Measurements from ENCODE around the gene USP25. TPM values are rescaled to one million over a fixed set of nuclear protein-coding genes. Genes with fewer than 3 reads are reported as not detected.

USP25 gene
- total and polyA plus RNA-seq, 2 of the 8 experiments (the other 6 are each of a cell fraction or from before 2014, with no cell fraction given) = 11.2 to 48.1 TPM

- Histone ChIP-seq H3K79me2 (ENCODE audit: control insufficient read depth in 1 of 2, insufficient read depth in 2 of 2, low read length in 2 of 2) (peaks cover 0 to 93% of the 10 kb centered on the region in 2 experiments; a peak in 2 of 4 replicates), H3K27ac (ENCODE audit: low read depth, low read length) (no peak overlapping the region)
- CTCF ChIA-PET (ENCODE audit: partially characterized antibody) = no interaction called here
- TF ChIP-seq SIRT6 (IDR thresholded peaks at IDR 0.05; ENCODE audit: low read length) (no peak), SP1 (IDR thresholded peaks at IDR 0.05; ENCODE audit: low read depth, low read length) (no peak), FOSL1 (IDR thresholded peaks at IDR 0.05; ENCODE audit: insufficient read depth, low read depth, low read length) (no peak), GABPA (IDR thresholded peaks at IDR 0.05; ENCODE audit: borderline replicate concordance, insufficient read depth, low read length) (no peak), BACH1 (IDR thresholded peaks at IDR 0.05; ENCODE audit: low read length) (no peak), TAF7 (optimal IDR thresholded peaks at IDR 0.05; ENCODE audit: borderline replicate concordance, low read depth, low read length) (no peak), POU5F1 (IDR thresholded peaks at IDR 0.05; ENCODE audit: low read depth, low read length) (no peak), PHF8 (conservative IDR thresholded peaks at IDR 0.05; ENCODE audit: low read depth, low read length) (no peak), CHD1 (IDR thresholded peaks at IDR 0.05; ENCODE audit: low read depth, low read length) (no peak), BRCA1 (IDR thresholded peaks at IDR 0.05; ENCODE audit: low read depth, low read length) (no peak), SRF (IDR thresholded peaks at IDR 0.05; ENCODE audit: low read depth, low read length) (no peak), MAFK (IDR thresholded peaks at IDR 0.05; ENCODE audit: low read depth, low read length) (no peak), CEBPB (IDR thresholded peaks at IDR 0.05; ENCODE audit: low read depth, low read length) (no peak), ZNF274 (IDR thresholded peaks at IDR 0.05; ENCODE audit: borderline replicate concordance, extremely low read depth, low read length) (no peak), TCF12 (IDR thresholded peaks at IDR 0.05; ENCODE audit: low read depth, low read length) (no peak), MAX (IDR thresholded peaks at IDR 0.05) (no peak)
These were observed 42.9 kb downstream of the USP25 start for GRCh38 chr21:15772654-15773053.

More at GRCh38 chr21:15772654-15773053, 42.9 kb downstream of the USP25 start:
- Histone ChIP-seq H2BK20ac (ENCODE audit: low read length) (no peak overlapping the region), H4K20me1 (replicated peaks in 1 of 2; ENCODE audit: control insufficient read depth in 1 of 2, insufficient read depth in 2 of 2, low read length in 2 of 2) (peaks cover 0 to 2% of the 10 kb centered on the region in 2 experiments), H3K4me1 (replicated peaks in 1 of 4; ENCODE audit: control insufficient read depth in 3 of 4, insufficient read depth in 4 of 4, low read length in 3 of 4) (peaks cover 0 to 9% (median 5%) of the 10 kb centered on the region in 4 experiments; a peak in 3 of 7 replicates), H3K56ac (replicated peaks; ENCODE audit: insufficient read length, low read depth, low read length) (no peak overlapping the region), H2AK5ac (ENCODE audit: low read depth, low read length) (no peak overlapping the region), H4K91ac (replicated peaks; ENCODE audit: insufficient read length, low read length) (no peak overlapping the region), H2AFZ (ENCODE audit: low read length) (no peak overlapping the region), H2BK120ac (replicated peaks; ENCODE audit: low read depth, low read length) (no peak overlapping the region), H2BK15ac (ENCODE audit: low read length) (no peak overlapping the region), H3K27me3 (replicated peaks in 1 of 4; ENCODE audit: control insufficient read depth in 3 of 4, extremely low read depth in 1 of 4, insufficient read depth in 3 of 4, low read length in 3 of 4) (no peaks in the 10 kb centered on the region), H4K5ac (ENCODE audit: insufficient read length, low read depth, low read length) (no peak overlapping the region), H2BK12ac (ENCODE audit: low read depth, low read length) (no peak overlapping the region), H3K4ac (replicated peaks; ENCODE audit: insufficient read length, low read depth, low read length) (no peak overlapping the region), H3K14ac (ENCODE audit: insufficient read length) (no peak overlapping the region), H3K4me2 (ENCODE audit: insufficient read depth in 1 of 2, low read depth in 2 of 2, low read length in 2 of 2) (no peak overlapping the region), H3K36me3 (ENCODE audit: control insufficient read depth in 2 of 4, insufficient read depth in 4 of 4, low read length in 3 of 4) (no peaks in the 10 kb centered on the region), H4K8ac (ENCODE audit: extremely low read depth, insufficient read depth, low read length) (no peak overlapping the region), H3K23me2 (ENCODE audit: low read depth, low read length) (no peaks in the 10 kb centered on the region), H3K4me3 (ENCODE audit: extremely low read depth in 1 of 4, insufficient read depth in 2 of 4, low read depth in 3 of 4, low read length in 4 of 4) (no peak overlapping the region), H2BK5ac (ENCODE audit: low read depth, low read length) (no peak overlapping the region), H3K18ac (ENCODE audit: extremely low read depth, low read length) (no peak overlapping the region), H3K23ac (ENCODE audit: insufficient read length) (no peak overlapping the region), H3K9me3 (ENCODE audit: insufficient read depth in 2 of 2, low read depth in 1 of 2, low read length in 1 of 2) (no peaks in the 10 kb centered on the region), H3K79me1 (ENCODE audit: low read depth, low read length) (no peaks in the 10 kb centered on the region; the same call in 1 of the 2 replicates), H3K9ac (replicated peaks in 1 of 4; ENCODE audit: extremely low read depth in 1 of 4, low read depth in 3 of 4, low read length in 3 of 4) (no peak overlapping the region)
- FAIRE-seq = no peak
- WGBS, 2 experiments (ENCODE audit: extremely low coverage in 1 of 2, insufficient coverage in 1 of 2, insufficient read length in 1 of 2, insufficient replicate concordance in 2 of 2, low coverage in 1 of 2, low lambda C conversion rate in 2 of 2, missing lambda C conversion rate in 1 of 2) = 56% methylated on average over 3 of the region's 3 CpGs; no CpG with 5 or more reads in 1 of the 2 experiments
- no peak for DNase-seq (ENCODE audit: low read depth in 1 of 2, low spot score in 2 of 2)
- POLR2A ChIA-PET (ENCODE audit: partially characterized antibody) = interaction anchor here (0.6 kb wide), 1 partner anchor 1688 kb away, joined by 3 read pairs; no protein-coding TSS in a partner anchor

Data from H1 (cell line).